OCI-LY1 (cell line): ENCODE data around the gene ASGR1.

Experiments
- EZH2 ChIP-seq: fragments of 200-600 bp; sonication (generic), shearing (Covaris generic); IDR thresholded peaks from 2 replicates; pipeline ENCODE4 v1.8.0; 2017; ENCODE audit warnings: borderline replicate concordance, mixed run types, mild to moderate bottlenecking, antibody characterized with exemption, low read length, moderate library complexity, mixed read lengths
- TF ChIP-seq, protein P1 (sequence below): fragments of 200-600 bp; sonication (generic), shearing (Covaris generic); IDR thresholded peaks from 2 replicates; pipeline ENCODE4 v1.5.1; 2017; ENCODE audit warnings: mild to moderate bottlenecking, antibody characterized with exemption, low read length, moderate library complexity, mixed read lengths

DNA sequence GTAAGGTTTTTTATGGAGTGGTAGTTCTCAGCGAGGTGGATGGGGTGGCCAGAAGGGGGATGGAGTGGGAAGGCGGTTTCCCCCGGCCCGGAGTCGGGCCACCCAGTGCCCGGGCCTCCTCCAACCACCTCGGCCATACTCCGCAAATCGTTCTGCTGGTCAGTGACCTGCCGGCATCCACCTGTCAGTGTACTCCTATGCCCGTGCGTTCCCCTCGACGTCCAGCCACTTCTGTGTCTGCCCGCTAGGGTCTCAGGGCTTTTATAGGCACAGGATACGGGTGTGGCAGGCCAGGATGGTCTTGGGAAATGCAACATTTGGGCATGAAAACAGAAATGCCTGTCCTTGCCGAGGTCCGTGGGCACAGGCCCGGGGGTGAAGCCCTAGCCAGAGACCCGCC is 45.3 kb downstream of the ASGR1 start:
- TF ChIP-seq, protein P1, sequence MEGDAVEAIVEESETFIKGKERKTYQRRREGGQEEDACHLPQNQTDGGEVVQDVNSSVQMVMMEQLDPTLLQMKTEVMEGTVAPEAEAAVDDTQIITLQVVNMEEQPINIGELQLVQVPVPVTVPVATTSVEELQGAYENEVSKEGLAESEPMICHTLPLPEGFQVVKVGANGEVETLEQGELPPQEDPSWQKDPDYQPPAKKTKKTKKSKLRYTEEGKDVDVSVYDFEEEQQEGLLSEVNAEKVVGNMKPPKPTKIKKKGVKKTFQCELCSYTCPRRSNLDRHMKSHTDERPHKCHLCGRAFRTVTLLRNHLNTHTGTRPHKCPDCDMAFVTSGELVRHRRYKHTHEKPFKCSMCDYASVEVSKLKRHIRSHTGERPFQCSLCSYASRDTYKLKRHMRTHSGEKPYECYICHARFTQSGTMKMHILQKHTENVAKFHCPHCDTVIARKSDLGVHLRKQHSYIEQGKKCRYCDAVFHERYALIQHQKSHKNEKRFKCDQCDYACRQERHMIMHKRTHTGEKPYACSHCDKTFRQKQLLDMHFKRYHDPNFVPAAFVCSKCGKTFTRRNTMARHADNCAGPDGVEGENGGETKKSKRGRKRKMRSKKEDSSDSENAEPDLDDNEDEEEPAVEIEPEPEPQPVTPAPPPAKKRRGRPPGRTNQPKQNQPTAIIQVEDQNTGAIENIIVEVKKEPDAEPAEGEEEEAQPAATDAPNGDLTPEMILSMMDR = no peak
- TF ChIP-seq EZH2 = no peak
